Measurements from ENCODE around the gene CBLC. TPM values are rescaled to one million over a fixed set of nuclear protein-coding genes. Genes with fewer than 3 reads are reported as not detected.

Gene CBLC
- total RNA-seq, 1 donor, result not detected

- no peak for DNase-seq (ENCODE audit: low read depth)
- no peak overlapping the region for H3K4me3 ChIP-seq (ENCODE audit: low read depth, low read length)
- TF ChIP-seq CTCF (IDR thresholded peaks at IDR 0.05; ENCODE audit: insufficient read depth, low read length), result no peak
Observed at GRCh38 chr19:44839276-44839675, 61.6 kb downstream of the CBLC start.

DNA sequence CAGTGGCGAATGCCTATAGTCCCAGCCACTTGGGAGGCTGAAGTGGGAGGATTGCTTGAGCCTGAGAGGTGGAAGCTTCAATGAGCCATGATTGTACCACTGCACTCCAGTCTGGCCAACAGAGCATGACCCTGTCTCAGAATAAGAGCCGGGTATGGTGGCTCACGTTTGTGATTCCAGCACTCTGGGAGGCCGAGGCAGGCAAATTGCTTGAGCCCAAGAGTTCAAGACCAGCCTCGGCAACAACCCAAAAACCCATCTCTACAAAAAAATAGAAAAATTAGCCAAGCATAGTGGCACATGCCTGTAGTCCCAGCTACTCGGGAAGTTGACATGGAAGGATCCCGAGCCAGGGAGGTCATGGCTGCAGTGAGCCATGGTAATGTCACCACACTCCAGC, 63.1 kb downstream of the CBLC start:
- TF ChIP-seq CTCF (IDR thresholded peaks at IDR 0.05; ENCODE audit: insufficient read depth, low read length), result no peak
- DNase-seq (ENCODE audit: low read depth), result no peak
- H3K4me3 ChIP-seq (ENCODE audit: low read depth, low read length), result no peak overlapping the region

DNA sequence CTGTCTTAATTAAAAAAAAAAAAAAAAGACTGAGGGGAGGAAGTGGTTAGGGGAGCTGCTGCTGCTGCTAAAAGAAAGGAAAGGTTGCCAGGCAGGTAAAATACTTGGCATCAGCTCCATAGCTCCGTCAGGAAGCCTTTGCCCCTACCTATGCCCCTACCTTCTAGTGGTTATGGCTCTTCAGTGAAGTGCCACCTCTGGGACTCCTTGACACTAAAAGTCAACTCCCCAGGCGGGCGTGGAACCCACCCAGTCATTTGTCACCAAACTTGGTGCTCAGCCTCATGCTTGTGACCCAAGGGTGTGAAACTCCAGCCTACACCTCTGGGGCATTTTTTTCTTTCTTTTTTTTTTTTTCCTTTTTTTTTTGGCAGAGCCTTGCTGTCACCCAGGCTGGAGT, 63.5 kb downstream of the CBLC start:
- H3K4me3 ChIP-seq (ENCODE audit: low read depth, low read length), result no peak overlapping the region
- DNase-seq (ENCODE audit: low read depth), result no peak
- no peak for TF ChIP-seq CTCF (IDR thresholded peaks at IDR 0.05; ENCODE audit: insufficient read depth, low read length)

- no peak for DNase-seq (ENCODE audit: low read depth)
- no peak for TF ChIP-seq CTCF (IDR thresholded peaks at IDR 0.05; ENCODE audit: insufficient read depth, low read length)
- H3K4me3 ChIP-seq (ENCODE audit: low read depth, low read length), result peak overlapping the region; percentile 78
Observed at GRCh38 chr19:44845286-44845611, 67.6 kb downstream of the CBLC start.

DNA sequence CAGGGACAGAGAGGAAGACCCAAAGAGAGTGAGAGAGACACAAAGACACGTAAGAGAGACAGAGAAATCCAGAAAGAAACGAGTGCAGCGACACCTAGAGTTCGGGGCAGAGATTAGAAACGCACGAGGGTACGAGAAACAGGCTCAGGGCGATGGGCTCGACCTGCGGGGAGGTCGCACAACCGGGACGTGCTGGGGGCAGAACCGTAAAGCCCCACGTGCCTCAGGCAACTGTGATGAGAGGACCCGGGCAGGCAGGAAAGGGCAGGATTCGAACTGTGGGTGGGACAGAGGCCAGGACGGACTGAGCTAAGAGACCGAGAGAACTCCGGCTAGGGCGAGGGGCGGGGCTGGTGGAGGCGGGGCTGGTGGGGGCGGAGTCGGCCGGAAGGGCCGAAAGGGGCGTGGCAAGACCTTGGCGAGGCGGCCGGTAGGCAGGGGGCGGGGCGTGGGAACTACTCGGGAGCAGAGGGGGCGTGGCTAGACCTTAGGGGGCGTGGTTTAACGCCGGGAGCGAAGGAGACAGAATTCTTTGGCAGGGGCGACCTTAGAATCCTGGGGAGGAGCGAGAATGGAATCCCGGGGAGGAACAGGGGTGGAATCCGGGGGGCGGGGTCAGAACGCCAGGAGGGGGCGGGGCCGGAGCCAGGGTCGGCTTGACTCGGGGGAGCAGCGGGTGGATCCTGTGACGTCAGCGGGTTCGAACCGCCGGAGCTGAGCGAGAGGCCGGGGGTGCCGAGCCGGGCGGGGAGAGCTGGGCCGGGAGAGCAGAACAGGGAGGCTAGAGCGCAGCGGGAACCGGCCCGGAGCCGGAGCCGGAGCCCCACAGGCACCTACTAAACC, 68.1 kb downstream of the CBLC start, which contains the start of gene NECTIN2:
Gene NECTIN2, plus strand, starts transcription at position 686 of the 843 bp plus-strand sequence. CDS start 229 bp downstream, outside the sequence.
- peak within 1 kb of the TSS; percentile 91 for H3K4me3 ChIP-seq (ENCODE audit: low read depth, low read length)
- peak; percentile 99 for DNase-seq (ENCODE audit: low read depth)

GRCh38 chr19:44846455-44847143, 68.9 kb downstream of the CBLC start:
- TF ChIP-seq CTCF (IDR thresholded peaks at IDR 0.05; ENCODE audit: insufficient read depth, low read length), result no peak
- H3K4me3 ChIP-seq (ENCODE audit: low read depth, low read length), result peak overlapping the region; percentile 91
- peak; percentile 23 for DNase-seq (ENCODE audit: low read depth)

More for the DNA sequence above, 68.1 kb downstream of the CBLC start, which contains the start of gene NECTIN2:
- peak; percentile 82 for TF ChIP-seq CTCF (IDR thresholded peaks at IDR 0.05; ENCODE audit: insufficient read depth, low read length)
